Urothelium cell line (cell line): ENCODE data around the gene SCO2.
A peak's percentile ranks its signal among the peaks of the same experiment; 100 is the strongest.
"Not testable (repeated sequence)": the region's sequence is repeated elsewhere in the genome, so short reads cannot be mapped to it uniquely, and the experiment has no call there.

Source experiments
- DNase-seq: peaks from one replicate; pipeline ENCODE4 v3.0.0; 2011; ENCODE audit warnings: low spot score, mixed read lengths
- FAIRE-seq: peaks from 2 replicates; lab custom pipeline; 2011; peaks lifted over from hg19 to GRCh38; lab: Jason Lieb, UNC

SCO2 gene

DNA sequence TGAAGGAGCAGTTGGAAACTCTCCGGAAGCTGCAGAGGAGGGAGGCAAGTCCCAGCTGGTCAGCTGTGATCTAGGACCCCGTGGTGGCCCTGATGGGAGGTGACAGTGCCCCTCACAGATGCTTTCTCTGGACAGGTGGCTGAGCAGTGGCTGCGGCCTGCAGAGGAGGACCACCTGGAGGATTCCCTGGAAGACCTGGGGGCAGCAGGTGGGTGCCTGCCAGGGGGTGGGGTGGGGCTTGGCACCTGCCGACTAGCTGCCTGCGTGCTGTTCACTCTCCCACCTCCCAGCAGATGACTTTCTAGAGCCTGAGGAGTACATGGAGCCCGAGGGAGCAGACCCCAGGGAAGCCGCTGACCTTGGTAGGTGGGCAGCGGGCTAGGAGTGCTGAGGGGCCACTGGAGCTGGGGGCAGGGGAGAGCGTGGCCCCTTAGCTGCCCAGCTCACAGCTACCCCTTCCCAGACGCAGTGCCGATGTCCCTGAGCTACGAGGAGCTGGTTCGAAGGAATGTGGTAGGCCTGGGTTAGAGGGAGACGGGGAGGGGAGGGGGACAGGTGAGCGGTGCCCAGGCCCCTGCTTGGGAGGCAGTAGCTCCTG, 3.1 kb downstream of the SCO2 start:
- no peak for FAIRE-seq
- DNase-seq: no peak

DNA sequence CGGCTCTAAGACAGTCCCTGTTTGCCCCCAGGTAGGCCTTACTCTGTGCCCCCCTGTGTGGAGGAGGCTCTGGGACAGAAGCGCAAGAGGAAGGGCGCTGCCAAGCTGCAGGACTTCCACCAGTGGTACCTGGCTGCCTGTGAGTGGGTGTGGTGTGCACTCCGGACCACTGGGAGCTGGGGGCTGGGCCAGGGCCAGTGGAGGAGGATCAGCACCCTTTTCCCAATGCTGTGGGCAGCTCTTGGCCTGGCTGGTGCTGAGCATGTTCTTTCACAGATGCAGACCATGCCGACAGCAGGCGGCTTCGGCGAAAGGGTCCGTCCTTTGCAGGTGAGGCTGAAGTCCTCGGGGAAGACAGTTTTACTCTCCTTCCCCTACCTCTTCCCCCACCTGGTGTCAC, 3.7 kb downstream of the SCO2 start:
- DNase-seq (no peak), FAIRE-seq (no peak)

DNA sequence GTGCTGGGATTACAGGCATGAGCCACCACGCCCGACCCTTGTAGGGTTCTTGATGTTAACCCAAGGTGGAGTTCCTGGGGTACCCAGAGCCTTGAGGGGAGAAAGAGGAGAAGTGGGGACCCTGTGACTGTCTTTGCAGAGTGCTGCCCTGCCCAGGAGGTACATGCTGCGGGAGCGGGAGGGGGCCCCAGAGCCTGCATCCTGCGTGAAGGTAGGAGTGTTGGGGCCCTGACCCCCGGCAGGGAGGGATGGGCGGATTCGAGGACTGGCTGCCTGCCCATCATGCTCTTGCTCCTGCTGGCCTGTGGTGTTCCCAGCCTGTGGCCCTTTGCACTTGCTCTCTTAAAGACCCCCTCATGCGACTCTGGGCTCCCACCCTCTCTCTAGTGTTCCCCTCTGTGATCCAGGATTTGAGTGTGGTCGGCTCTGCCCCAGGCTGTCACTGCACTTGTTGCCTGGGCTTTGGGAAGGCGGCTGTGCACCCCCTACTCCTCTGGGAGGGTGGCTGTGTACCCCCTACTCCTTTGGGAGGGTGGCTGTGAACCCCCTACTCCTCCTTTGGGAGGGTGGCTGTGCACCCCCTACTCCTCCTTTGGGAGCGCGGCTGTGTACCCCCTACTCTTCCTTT, 4.5 kb downstream of the SCO2 start:
- FAIRE-seq (no peak), DNase-seq (no peak)

DNA sequence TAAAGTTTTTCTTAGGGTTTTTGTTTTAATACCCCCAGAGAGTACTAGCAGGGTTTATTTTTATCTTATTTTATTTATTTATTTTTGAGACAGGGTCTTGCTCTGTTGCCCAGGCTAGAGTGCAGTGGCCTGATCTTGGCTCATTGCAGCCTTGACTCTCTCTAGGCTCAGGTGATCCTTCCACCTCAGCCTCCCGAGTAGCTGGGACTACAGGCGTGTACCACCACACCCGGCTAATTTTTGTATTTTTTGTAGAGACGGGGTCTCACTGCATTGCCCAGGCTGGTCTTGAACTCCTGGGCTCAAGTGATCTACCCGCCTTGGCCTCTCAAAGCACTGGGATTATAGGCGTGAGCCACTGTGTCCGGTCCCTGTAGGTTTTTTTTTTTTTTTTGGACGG, 5.2 kb downstream of the SCO2 start:
- DNase-seq, FAIRE-seq: not testable (repeated sequence)

DNA sequence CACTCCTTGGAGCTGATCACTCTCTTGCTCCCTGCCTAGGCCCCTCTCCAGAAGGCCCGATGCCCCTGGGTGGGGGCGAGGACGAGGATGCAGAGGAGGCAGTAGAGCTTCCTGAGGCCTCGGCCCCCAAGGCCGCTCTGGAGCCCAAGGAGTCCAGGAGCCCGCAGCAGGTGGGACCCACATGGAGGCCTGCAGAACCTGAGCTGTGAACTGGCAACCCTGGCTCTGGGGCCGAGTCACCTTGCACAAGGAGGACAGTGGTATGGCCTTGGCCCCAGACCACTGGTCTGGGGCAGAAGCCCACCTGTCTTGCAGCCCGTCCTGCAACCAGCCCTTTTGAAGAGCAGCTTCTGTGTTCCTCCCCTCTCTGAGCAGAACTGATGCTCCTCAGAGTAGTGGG, 6.2 kb downstream of the SCO2 start:
- FAIRE-seq (no peak), DNase-seq (no peak)

DNA sequence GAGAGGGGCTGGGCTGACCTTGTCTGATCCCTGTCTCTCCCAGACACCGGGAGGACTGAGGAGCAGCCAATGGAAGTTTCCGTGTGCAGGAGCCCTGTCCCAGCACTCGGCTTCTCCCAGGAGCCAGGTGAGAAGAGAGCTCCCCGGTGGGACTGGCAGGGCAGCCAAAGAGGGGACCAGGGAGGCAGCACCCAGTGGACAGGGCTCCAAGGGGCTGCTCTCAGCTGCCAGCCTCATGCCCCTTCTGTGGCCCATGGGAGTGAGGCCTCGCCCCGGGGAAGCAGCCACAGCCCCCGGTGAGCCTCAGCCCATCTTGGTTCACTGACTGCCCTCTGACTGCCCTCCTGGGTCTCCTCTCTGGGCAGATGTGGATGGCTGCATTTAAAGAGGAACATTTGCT, 6.8 kb downstream of the SCO2 start:
- DNase-seq (no peak), FAIRE-seq (no peak)

DNA sequence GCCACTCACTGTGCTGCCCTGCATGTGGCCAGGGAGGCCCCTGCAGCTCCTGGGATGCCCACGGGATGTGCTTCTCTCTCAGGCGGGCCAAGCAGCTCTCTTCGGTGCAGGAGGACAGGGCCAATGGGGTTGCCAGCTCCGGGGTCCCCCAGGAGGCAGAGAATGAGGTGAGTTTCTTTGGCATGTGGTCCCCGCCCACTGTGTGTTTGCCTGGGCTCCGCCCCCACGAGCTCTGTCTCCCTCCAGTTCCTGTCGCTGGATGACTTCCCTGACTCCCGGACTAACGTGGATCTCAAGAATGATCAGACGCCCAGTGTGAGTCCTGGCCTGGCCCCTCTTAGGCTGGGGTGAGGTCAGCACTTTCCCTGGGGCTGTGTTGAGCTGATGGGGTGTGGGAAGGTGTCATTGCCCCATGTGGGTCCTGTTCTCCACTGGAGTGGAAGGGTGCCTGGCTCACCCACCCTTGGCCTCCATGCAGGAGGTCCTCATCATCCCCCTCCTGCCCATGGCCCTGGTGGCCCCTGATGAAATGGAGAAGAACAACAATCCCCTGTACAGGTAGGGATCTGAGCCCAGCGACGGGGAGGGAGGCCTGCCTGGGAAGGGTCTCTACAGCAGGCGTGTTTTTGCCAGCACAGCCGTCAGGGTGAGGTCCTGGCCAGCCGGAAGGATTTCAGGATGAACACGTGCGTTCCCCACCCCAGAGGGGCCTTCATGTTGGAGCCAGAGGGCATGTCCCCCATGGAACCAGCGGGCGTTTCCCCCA, 7.7 kb downstream of the SCO2 start:
- FAIRE-seq: no peak
- no peak for DNase-seq

DNA sequence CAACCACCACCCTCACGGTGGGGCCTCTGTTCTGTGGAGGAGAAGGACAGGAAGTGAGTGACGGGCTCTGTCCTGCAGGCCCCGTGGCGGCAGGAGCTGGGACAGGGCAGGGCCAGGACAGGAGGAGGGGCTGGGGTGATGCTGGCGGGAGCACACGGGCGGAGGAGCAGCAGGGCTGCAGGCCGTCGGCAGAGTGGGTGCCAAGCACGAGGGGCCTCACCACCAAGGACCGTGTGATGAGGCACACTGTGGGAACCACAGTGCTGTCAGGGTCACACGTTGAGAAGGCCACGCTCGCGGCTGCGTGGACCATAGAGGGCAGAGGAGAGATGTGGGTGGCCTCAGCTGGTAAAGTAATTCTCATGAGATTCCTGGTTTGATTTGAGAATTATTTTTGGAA, 8.5 kb downstream of the SCO2 start:
- no peak for FAIRE-seq
- no peak for DNase-seq

DNA sequence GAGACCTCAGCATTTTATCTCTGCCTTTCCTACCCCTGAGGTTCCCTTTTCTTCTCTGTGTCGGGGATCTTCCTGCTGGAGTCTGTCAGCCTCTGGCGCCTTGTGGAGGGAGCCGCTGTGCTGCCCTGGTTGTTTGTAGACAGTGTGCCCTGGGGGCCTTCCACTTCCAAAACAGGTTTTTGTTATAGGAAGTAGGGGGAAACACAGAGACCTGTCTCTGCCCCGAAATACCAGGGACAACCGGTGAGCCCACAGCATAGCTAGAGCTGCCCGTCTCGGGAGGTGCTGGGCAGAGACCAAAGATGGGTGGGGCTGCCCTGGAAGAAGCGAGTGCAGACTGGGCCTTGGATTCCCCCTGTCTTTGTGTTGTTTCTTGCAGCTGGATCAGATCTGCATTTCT, 9.3 kb downstream of the SCO2 start:
- FAIRE-seq: no peak
- DNase-seq: no peak

DNA sequence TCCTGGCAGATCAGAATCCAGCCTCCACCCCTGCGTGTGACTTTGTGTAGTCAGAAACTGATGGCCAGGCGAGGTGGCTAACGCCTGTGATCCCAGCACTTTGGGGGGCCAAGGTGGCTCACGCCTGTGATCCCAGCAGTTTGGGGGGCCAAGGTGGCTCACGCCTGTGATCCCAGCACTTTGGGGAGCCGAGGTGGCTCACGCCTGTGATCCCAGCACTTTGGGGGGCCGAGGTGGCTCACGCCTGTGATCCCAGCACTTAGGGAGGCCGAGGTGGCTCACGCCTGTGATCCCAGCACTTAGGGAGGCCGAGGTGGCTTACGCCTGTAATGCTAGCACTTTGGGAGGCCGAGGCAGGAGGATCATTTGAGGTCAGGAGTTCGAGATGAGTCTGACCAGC, 12.2 kb downstream of the SCO2 start:
- no peak for FAIRE-seq
- no peak for DNase-seq

DNA sequence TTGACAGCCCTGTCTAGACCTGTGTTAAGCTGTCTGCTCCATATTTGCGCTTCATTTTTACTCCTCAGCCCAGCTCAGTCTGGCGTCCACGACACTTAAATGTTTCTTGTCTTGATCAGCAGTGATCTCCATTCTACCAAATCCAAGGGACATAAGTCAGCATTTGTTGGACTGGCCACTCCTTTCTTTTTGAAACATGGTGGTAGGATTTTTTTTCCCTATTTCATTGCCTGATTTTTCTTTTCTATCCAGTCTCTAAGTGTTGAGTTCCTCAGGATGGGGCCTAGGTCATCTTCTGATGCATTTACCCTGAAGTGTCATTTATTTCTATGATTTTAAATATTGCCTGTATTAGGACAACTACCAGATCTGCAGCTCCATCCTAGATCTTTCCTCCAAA, 16.5 kb downstream of the SCO2 start:
- FAIRE-seq (no peak), DNase-seq (no peak)

DNA sequence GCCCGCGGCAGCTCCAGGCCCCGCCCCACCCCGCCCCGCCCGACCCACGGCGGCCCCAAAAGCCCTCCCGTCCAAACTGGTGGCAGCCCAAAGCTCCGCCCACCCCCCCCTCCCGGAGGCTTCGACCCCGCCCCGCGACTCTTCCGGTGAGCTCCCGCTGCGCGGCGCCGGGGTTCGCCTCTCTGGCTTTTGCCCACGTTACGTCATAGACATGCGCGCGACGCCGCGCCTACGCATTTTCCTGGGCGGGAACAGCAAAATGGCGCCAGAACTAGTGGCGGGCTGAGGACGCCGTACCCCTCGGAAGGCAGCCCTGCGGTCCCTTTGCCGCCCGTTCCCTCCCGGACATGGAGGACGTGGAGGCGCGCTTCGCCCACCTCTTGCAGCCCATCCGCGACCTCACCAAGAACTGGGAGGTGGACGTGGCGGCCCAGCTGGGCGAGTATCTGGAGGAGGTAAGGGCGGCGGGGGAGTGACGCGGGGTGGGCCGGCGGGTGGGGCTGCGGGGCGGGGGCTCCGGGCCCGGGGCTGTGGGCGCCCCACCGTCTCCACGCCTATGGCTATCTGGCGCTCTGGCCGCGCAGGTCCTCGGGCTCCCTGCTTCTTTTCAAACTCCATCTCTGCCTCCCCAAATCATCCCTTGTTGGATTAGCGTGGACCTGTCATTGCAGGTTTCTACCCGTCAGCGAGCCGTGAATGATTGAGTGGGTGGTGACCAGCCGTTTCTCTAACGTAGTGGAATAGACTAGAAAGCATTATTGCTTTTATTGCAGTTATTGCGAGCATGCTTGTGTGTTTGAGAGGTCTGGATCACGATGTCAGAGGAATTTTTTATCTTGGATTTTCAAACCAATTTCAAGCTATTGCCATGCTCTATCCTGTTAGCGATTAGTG, 17.2 kb downstream of the SCO2 start, which contains the start of gene NCAPH2:
Gene NCAPH2 (plus strand): TSS at position 234 of the 894 bp plus-strand sequence. CDS start 114 bp downstream, at position 348.
- DNase-seq (peak; percentile 100), FAIRE-seq (peak; percentile 84)

DNA sequence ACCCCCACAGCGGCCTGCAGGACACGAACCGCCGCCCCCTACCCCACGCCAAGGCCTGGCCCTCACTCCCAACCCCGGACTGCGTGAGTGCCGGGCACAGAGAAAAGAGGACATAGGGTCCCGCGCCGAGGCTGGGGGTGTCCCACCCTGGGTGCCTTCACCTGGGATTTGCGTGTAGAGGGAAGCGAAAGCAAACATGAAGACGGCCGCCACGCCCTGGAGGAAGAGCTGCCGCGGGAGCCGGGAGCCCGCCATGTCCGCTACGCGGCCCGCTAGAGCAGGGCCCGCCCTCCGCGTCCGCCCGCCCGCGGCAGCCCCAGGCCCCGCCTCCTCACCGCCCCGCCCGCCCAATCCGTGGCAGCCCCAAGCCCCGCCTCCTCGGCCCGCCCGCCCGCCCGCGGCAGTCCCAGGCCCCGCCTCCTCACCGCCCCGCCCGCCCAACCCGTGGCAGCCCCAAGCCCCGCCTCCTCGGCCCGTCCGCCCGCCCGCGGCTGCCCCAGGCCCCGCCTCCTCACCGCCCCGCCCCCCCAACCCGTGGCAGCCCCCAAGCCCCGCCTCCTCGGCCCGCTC, 17.9 kb downstream of the SCO2 start, which contains the start of gene LMF2:
Gene LMF2 (minus strand): TSS at position 282 of the 570 bp plus-strand sequence. CDS start 27 bp downstream, at position 255.
- DNase-seq (peak; percentile 97), FAIRE-seq (peak; percentile 32)

DNA sequence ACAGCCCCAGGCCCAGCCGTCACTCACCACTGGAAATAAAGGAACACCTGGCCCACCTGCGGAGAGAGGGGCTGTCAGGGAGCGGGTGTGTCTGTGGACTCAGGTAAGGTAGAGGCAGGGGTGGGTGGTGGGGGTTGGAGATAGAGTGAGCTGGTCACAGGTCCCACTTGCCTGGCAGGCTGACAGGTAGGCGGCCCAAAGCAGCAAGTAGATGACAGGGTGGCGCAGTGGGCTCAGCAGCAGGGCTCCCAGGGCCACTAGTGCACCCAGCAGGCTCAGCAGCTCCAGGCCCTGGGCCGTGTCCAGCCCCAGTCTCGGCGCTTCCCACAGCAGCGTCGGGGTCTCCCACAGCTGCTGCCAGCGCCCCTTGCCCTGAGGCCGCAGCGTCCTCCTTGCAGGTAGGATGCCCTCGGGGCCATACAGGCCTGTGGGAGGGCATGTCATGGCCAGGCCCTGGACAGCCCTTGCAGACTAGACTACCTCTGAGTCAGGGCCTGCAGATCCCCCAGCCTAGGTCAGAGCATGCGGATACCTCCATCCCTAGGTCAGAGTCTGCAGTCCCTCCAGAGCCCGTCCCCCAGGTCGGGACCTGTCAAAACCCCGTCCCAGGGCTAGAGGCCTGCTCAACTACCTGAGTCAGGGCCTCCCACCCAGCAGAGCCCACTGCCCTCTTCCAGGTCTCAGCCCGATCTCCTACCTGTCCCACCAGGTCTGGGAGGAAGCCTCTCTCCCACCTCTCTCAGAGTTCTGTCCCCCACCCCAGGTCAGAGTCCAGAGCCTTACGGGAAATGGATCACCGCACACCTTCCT, 18.6 kb downstream of the SCO2 start:
- FAIRE-seq (no peak), DNase-seq (no peak)

DNA sequence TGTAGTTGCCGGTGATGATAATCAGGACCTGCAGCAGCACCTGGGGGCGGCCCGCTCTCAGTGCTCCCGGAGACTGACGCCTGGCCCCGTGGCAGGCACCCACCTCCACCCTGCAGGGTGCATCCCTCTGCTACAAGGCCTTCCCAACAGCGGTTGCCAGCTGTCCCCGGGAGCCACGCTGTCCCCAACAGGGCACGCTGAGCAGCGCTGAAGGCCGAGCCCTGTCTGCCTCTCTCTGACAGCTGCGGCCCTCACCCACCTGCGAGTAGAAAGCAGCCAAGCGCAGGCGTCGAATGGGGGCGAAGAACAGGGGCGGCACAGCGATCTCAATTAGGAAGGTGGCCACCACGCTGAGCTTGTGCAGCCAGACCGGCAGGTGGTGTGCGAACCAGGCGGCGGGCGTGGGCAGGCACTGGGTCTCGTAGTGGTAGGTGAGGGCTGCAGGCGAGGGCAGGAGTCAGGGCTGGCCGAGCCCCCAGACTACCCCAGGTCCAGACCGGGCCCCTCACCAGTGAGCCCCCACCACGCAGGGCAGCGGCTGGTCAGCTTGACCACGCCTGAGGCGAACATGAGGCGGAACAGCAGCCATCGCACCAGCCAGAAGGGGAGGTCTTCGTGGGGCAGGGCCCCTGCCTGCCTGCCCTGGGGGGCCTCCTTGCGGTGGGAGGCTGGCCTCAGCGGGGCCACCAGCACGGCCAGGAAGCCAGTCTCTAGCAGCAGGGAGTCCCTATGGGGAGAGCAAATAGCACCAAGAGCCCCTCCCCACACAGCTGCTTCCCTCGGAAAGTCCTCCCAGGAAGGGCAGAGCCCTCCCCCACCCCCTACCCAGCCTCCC, 19.4 kb downstream of the SCO2 start:
- DNase-seq: no peak
- peak; percentile 76 for FAIRE-seq

DNA sequence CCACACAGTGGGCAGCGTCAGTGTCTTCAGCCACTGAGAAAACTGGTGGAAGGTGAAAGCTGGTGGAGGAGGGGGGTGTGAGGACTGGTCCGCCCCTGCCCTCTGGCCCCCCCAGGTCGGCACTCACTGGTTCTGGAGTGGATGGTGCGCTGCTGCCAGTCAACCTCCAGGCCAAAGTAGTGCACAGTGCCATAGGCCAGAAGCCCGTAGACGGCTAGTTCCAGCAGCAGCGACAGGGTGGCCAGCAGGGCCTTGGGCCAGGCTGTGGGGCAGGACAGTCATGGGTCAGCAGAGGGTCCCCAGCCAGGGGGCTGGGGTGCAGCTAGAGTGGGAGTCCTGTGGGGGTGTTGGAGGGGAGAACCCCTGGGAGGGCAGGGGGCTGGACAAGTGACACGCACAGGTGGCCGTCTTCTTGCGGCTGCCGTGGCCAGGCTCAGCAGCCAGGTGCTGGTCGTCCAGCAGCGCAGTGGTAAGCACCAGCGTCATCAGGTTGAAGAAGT, 20.1 kb downstream of the SCO2 start:
- DNase-seq (no peak), FAIRE-seq (no peak)

DNA sequence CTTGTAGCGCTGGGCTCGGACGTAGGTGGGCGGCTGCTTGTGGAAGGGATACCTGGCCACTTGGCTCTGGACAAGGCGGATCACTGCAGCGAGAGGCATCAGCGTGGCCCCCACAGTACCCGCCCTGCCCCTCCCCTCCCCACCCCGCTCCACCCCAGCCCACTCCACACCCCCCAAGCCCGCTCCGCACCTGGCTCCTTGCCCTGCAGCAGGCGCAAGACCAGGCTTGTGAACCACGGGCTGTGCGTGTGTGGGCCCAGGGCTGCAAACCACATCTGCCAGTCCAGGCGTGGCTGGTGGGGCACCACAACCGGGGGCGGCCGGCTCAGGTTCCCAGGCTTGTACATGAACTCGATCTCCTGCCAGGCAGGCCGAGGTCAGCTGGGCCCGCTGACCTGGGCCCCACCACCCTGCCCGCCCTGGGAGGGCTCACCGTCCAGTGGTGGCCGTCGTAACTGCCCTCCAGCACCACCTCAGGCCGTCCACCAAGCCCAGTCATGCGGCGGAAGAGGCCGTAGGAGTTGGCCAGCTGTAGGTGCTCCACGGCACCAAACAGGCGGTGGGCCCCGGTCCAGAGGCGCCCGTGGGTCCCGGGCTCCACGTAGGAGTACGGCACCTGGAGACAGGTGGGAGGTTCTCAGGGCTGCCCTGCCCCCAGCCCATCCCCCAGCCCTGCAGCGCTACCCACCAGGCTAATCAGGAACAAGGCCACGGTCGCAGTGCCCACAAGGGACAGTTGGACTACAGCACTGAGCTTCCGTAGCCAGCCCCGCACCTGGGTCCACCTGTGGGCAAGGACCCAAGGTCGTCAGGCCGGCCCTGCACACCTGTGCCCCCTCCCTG, 20.8 kb downstream of the SCO2 start:
- FAIRE-seq: no peak

More for the DNA sequence above, 20.8 kb downstream of the SCO2 start:
- no peak for DNase-seq
